ENCODE data around the gene C3orf18.
A peak's percentile ranks its signal among the peaks of the same experiment; 100 is the strongest.

C3orf18 gene

DNA sequence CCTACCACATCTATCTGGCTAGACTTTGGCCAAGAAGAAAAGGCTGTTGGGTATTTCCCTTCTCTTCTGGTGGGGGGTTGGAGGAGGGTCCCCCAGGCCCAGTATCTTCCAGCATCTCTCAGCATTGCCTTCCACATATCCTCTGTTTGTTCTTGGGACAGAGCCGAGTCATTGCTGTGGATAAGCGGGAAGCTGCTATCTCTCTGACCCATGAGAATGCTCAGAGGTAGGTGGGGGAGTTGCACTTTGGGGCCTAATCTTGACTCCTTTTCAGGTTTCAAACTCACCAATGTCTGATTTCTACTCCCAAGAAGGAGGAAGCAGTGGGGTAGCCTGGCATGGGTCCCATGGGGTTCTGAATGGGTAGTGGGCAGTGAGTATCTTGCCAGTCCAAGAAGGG lies 9.8 kb upstream of the C3orf18 start:
- no peak for DNase-seq

DNA sequence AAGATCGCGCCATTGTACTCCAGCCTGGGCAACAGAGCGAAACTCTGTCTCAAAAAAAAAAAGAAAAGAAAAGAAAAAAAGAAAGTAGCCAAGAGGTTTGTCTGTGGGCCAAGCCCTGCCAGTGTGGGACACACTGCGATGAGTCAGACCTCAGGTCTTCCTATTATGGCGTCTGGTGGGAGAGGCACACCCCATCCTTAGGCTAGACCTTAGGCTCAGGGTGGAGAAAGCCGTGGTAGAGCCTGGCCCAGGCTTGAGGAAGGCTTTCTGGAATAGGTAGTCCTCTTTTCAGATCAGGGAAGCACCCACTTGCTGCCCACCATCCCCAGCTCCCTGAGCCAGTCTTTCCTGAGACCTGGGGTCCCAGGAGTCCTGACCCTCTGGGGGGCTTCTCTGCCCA lies 7.8 kb upstream of the C3orf18 start:
- DNase-seq = no peak

DNA sequence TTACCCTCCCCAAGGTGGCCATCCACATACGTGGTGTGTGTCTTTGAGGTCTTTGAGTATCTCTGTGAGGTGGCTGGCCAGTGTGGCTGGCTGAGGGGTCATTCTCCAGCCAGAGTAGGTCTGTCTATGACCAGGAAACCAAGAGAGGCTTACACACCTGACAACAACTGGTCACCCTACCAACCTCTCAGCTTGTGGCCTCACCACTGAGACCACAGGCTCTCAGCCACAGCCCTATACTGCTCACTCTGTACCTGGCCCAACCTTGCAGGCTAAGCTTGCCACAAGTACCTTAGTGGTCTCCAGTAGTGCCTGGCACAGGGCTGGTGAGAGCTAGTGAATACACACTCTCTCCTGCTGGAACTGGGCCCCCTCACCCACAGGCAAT lies 6.9 kb upstream of the C3orf18 start:
- DNase-seq = no peak

DNA sequence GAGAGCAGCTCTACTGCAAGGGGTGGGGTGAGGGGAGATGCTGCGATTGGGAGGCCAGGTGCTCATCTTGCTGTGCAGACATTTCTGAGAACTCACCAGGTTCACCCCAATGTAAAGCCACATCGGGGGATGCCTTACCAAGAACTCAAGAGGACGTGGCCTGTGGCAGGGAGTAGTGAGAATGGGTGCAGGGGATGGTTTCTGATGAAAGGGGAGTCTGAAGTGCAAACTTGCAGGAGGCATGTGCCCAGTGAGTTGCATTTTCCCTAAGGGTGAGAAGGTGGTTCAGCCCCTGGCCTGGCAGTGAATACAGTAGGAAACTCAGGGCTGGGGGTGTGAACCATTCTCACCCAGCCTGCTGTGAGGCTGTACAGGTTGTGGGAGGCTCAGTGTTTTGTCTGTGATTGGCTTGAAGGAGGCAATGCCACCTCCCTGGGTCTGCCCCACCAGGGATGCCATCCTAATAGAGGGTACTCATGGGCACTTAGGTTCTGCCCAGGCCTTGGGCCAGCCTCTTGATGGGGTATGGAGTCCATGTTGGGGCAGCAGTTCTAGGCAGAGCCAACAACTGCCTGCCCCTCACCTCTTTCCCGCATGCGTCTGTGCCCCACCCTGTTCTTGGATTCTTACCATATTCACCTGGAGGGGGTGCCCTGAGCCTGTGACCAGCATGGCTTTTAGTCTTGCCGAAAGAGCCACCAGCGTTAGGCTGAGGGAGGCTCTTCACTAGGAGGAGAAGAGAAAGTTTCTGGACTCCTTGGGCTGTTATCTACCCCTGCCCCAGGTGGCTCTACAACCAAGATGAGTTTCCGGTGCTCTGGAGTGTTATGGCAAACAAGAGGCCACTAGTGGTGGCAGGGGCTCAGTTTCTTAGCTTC lies 6.3 kb upstream of the C3orf18 start:
- no peak for DNase-seq

DNA sequence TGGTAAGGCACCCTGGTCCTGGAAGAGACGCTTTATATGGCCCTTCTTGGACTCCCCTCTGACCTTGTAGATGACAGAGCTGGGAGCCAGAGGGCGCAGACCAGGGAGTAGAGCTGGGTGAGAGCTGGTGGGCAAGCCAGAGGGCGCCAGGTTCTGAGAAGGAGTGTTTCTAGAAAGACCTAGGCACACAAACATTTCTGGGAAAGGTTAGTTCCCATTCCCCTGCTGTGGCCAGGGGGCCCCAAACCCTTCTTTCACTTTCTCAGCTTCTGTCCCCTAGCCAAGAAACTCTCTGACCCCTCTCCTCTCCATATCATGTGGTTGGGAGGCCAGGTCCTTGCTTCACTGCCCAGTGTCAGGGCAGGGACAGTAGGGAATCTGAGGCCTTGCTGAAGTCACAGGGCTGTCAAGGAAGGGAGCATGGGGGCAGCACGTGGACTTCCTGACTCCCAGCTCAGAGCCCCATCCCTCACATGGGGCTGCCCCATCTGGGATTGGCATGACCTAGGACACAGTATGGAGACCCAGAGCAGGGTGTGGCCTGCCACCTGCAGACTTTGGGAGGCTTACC lies 5.3 kb upstream of the C3orf18 start:
- no peak for DNase-seq

DNA sequence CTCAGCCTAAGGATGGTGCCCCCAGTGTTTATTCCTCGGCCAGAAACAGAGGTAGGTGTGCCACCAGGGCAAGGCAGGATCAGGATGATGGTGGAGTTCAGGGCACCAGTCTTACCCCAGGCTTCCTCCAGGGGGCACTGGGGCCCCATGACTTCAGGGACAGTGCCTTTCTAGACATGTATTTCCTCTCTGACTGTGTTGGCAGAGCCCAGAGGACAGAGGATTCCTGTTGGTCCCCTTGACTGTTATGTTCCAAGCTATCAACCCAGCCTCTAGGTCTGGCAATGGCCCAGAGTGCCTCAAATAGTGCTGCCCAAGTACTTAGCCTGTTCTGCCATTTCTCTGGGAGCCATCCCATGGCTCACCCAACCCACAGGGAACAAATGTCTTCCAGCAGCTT lies 4.6 kb upstream of the C3orf18 start:
- DNase-seq = peak; percentile 30 to 65

DNA sequence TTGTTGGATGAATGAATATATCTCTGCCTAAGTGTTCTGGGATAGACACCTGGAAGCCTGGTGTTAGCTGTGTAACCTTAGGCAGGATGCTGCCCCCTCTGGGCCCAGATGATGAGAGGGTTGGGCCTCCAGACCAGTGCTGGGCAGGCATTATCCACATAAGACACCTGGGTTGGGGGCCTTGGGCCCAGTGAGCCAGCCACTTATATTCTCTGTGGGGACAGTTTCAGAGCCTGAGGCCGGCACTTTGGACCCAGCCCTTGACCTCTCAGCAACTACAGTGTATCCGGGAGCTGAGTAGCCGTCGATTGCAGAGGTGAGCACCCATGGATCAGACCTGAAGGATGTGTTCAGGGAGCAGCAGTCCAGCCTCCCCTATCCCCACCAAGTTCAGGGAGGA lies 3.9 kb upstream of the C3orf18 start:
- no peak for DNase-seq

DNA sequence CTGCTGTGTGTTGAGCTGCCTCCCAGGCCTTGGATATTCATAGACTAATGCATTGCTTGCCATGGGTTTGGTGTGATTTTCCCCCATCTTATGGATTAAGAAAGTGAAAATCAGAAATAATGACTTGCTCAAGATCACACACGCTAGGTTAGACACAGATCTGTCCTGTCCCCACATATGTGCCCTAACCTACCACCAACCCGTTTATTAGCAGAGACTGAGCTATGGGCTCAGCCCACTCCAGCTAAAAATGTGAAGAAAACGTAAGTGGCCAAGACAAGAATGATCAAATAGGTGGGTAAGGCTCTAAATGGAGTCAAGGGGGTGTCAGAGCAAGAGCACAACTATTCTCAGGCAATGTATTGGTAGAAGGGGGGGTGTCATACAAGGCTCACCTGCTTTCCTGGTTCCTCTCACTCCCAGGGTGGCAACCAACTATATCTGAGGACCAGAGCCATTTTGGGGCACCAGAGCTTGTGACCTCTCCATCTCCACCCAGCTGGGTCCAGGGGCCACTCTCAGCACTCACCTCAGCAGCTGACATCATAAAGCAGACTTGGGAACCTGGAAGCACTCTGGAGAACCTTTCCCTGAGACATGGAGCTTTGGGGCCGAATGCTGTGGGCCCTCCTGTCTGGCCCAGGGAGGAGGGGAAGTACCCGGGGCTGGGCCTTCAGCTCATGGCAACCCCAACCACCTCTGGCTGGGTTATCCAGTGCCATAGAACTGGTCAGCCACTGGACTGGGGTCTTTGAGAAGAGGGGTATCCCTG lies 3.1 kb upstream of the C3orf18 start:
- DNase-seq = no peak

DNA sequence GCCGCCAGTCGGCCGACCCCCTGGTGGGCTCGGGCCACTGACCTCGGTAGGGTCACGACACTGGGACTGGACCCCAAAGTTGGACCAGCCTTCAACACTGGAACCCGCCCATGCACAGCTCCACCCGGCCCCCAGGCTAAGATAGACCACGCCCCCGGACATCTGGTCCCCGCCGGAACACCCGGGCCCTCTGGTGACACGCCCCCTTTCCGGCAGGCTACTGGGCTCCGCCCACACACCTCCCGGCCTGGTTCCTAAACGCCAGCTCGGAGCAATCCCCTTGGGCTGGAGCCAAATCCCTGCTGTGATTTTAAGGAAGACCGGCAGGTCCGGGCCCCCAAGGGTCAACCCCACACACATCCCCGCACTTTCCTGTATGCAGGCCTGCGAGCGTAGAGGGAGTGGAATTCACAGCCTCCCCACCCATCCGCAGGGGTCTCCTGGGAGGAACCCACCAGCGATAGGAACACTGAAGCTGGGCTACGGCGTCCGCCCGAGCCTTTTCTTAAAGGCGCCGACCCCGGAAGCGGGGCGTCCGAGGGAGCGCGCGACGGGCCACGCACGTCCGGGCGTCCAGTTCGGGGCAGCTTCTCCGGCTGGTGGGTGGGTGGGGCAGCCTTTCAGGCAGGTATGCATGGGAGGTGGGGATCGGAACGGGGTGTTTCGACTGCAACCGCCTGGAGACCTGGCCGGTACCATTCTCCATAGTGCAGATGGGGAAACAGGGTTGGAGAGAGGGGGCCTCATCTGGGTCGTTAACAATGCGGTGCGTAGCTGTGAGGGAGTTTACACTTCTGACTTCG lies 1.6 kb upstream of the C3orf18 start, which contains the start of gene HEMK1:
Gene HEMK1 (plus strand): TSS at position 576 of the 803 bp plus-strand sequence. CDS start 1,583 bp downstream, outside the sequence.
- DNase-seq = peak; percentile 90 to 92

DNA sequence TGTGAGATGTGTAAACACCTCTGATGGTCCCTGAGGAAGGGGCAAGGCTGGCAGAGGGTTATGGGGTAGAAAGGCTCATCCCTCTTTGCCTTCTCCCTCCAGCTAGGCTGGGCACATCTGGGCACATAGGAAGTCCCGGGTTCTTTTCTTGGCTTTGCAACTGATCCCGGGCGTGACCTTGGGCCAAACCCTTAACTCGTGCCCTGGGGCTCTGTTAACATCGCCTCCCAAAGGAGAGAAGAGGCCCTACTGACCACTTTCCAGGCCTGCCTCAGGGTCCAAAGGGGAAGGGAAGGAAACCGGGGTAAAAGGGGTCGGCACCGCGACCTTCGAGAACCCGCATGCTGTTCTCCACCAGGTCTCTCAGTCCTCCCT lies 549 bp downstream of the C3orf18 start:
- DNase-seq = no peak

DNA sequence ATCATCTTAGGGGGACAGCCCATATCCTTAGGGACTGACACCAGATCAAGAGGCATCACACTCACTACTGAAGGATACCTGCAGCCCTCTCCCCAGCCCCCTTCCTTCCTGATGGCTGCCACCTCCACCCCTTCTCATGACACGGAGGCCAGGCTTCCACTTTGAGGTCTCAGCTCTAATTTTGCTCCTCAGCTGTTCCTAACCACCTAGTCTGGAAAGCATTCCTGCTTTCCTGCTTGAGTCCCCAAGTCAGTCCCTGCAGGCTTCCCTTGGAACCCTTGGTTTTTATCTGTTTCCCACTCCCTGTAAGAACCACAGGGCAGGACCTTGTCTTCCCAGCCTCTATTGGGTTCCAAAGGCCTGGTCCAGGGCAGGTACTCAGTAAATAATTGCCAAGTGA lies 3.2 kb downstream of the C3orf18 start:
- no peak for DNase-seq

DNA sequence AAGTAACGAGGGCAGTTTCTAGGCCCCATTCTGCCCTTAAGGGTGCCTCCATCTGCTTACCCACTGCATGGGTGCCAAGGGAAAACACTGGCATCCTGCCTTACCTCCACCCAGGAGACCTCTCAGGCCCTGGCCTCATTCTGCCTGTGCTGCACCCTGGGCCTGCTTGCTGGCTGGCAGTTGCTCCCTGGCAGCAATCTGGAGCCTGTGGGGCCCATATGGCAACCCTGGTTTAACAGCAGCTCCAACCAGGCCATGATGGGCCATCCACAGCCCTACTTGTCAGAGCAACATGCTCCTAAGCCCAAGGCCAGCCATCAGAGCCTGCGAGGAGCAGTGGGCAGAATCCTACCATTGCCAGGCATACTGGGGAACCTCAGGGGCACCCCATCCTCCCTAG lies 3.7 kb downstream of the C3orf18 start:
- peak in 1 of 2 experiments; percentile 47 for DNase-seq

DNA sequence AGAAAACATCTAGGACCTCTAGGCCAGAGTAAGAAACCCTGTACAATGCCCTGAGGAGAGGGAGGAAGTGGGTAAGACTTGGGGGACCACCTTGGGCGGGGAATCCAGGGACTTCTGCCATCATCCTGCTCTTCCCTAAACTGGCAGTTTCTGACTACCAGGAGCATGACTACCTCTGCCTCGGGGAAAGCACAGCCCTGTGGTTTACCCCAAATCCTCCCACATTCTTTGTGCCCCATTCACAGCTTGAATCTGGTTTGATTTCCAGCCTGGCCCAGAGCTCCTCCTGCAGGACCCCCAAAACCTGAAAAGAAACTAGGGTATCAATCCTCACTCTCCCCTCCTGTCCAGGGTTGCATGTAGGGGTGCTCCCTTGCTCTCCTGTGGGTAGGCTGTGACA lies 4.7 kb downstream of the C3orf18 start:
- no peak for DNase-seq

DNA sequence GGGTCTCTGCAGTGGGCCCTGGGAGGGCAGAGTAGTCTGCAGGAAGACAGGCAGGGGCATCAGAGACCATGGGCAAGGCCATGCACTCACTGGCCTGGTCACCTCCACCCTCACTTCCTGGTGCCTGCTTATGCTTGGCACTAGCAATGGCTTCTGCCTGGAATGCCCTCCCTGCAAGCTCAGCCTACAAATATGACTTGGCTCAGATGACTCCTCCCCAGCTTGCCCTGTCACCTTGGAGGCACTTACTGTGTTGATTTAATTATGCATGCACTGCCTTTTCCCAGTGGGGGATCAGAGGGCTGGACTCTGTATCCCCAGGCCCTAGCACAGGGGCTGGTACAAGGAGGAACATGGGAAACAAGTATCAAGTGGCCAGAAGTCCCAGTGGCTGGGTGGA lies 7.8 kb downstream of the C3orf18 start:
- DNase-seq = no peak

DNA sequence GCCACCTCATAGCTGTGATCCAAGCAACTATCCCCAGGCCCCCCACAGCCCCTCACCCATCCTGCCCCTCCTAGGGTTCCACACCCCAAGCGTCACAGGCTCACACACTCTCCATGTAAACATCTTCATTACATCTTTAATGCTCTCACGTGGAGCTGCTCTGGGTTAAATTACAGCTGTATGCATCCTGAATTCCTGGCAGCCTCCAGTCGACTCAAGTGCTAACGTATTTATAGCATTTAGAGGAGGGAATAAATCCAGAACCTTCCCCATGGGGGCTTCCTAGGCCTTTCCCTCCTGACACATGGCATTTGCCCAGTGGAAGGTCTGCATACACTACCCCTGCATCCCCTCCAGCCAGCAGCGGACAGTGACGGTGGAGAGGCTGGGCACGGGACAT lies 9.6 kb downstream of the C3orf18 start:
- no peak for DNase-seq

DNA sequence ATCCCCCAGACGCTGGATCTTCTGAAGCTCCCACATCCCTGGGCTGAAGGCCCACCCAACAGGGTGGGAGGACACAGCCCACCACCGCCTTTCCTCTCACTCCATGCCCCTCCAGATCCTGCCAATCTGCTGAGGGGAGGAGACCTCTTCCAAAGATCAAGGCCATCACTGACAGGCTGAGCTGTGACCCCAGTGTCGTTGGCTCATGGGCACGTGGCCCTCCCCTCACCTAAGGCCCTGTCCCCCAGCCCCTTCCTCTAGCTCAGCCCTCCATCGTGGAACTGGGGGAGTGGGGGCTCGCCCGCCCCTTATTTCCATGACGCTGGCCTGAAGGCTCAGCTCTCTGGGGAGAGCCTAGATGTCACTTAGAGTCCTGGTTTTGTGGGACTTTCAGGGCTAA lies 10.4 kb downstream of the C3orf18 start:
- DNase-seq = no peak

DNA sequence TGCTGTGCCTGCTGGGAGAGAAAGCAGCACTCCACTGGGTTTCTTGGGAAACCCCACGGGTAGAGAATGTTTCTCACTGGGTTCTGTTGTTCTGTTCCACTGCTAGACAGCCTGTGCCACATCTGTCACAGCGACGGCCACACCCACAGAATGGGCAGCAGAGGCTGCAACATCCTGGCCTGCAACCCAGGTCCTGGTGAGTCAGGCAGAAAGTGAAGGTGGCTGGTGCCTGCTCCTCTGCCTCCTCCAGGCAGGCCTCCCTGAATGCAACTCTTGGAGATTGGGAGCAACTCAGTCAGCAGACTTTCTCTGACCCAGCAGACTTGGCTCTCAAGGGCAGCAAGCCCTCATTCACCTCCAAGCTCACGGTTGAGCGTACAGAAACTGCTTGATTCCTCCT lies 13.0 kb downstream of the C3orf18 start:
- DNase-seq = no peak

DNA sequence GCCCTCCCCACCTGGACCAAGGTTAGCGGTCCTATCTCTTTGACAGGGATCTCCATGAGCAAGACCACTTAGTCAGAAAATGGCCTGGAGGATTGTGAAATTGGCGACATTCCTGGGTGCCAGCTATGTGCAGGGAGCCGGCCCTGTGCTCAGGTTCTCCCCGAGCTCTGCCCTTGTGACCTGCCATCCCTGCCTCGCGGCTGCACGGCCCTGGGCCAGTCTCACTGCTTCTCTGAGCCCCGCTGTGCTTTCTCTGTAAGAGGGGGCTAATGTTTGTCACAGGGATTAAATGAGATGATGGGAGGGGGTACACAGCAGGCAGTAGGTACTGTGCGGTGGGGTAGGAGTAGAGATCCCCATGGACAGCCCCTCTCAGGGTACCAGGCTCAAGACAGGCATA lies 14.9 kb downstream of the C3orf18 start:
- DNase-seq = no peak

DNA sequence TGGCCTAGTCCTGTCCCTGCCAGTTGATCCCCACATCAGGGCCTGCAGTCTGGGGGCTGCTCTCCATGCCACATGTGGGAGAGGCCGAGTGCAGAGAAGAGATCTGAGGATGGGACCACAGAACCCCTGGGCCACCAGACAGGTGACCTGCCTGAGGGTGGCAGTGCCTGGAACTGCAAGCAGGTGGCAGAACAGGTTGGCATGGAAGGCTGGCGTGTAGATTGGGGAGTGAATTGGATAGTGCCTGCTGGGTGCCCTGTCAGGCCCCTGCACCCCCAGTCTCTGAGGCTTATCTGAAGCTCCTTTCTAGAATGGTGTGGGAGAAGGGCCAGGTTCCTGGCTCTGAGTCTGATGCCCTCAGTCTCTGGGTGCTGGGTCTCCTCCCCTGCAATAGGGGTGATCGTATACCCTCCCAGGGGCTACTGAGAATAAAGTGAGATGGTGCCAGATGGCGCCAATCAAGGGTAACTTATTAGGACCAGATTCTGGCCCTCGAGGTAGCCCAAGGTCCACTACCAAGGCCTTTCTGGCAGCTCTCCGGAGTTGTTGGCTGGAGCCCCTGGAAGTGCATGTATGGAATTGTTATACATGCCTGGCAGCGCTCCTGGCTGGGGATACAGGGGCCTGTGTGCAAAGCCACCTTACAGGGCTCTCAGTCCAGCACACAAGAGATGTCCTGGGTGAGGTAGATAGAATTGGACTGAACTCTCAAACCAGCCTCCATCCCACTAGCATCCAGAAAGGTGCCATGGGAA lies 15.7 kb downstream of the C3orf18 start:
- no peak for DNase-seq

DNA sequence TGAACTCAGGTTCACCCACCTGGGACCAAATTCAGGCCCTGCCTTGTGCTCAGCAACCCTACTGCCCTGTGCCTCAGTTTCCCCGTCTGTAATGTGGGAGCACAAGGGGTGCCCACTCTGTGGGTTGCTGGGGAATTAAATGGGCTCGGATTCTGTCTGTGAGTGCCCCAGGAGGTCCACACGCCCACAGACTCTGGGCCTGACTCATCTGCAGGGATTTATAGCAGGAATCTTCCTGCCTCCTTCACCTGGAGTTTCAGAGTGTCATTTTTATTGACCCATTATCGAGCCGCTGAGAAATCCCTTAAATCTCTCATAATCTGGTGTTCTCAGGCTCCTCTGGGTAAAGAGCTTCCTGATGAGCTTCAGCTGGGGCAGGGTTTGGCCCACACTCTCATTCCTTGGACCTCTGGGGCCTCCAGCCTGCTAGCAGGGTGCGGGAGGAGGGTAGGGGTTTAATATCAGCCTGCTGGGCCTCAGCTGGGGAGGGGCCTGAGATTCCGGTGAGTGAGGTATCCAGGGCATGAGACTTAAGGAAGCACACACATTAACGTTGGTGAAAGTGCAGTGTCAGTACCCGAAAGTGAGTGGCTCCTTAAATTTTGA lies 16.4 kb downstream of the C3orf18 start:
- DNase-seq = no peak

DNA sequence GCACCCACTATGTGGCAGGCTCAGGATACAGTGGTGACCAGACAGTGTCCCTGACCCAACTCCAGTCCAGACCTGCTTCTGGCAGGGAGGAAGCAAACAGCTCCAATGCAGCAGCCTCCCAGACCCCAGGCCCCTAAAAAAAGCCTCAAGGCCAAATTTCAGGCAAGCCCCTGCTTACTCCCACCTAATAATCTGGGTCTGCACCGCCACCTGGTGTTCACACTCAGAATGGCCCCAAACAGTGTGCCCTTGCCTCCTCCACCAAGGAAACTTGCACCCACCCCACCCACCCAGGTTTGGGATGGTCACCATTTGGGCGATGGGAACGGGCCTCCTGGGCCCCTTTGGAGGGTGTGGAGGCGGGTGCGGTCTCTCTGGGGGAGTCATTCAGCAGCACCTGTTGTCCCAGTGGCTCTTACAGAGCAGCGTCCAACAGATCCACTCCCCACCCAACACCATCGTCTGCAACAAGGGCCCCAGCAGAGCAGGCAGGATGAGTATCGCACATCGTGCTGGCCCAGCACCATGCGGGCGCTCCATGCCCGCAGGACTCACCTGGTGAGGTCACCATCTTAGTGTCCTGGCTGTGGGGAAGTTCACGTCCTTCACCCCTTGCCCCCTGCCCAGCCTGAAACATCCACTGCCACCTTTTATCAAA lies 17.3 kb downstream of the C3orf18 start:
- peak; percentile 20 to 62 for DNase-seq
